Activated naive CD8-positive, alpha-beta T cell treated with anti-CD3 and anti-CD28 coated beads, Interleukin-2, amount 10 ng/mL, durations not matched to agents 7 days and 5 days (primary cell): Measurements from ENCODE around the gene DHX34. TPM values are rescaled to one million over a fixed set of nuclear protein-coding genes. Genes with fewer than 3 reads are reported as not detected.
"Not testable (repeated sequence)": the region's sequence is repeated elsewhere in the genome, so short reads cannot be mapped to it uniquely, and the experiment has no call there.

Source experiments
- ATAC-seq: fragments of 150-1000 bp; cut with Tn5 transposase; one replicate; pipeline ENCODE4 v1.10.0; 2021; ENCODE audit warnings: low read depth, moderate library complexity
- POLR2A ChIA-PET: fragments of 350-600 bp; sonication (Branson Sonifier 250); formaldehyde crosslinking; loops from one replicate; lab custom pipeline; 2021; ENCODE audit warnings: antibody characterized with exemption; lab: Charles Lee
- DNase-seq: peaks from one replicate; pipeline ENCODE4 v3.0.0; 2021
- H3K27ac Mint-ChIP-seq: one replicate; pipeline ENCODE4 v1.8.0; 2022; ENCODE audit warnings: mild to moderate bottlenecking, mixed read lengths
- H3K27me3 Mint-ChIP-seq: one replicate; pipeline ENCODE4 v1.8.0; 2022; ENCODE audit warnings: mild to moderate bottlenecking, moderate library complexity, mixed read lengths
- H3K36me3 Mint-ChIP-seq: one replicate; pipeline ENCODE4 v1.8.0; 2021; ENCODE audit warnings: mild to moderate bottlenecking, mixed read lengths
- H3K4me1 Mint-ChIP-seq: one replicate; pipeline ENCODE4 v1.8.0; 2021; ENCODE audit warnings: mixed read lengths
- H3K4me3 Mint-ChIP-seq: one replicate; pipeline ENCODE4 v1.8.0; 2022; ENCODE audit warnings: mild to moderate bottlenecking, moderate library complexity, mixed read lengths
- H3K9me3 Mint-ChIP-seq: one replicate; pipeline ENCODE4 v1.8.0; 2021; ENCODE audit warnings: mixed read lengths
- total RNA-seq, 2 experiments: library from RNA; stranded (reverse); gene quantifications; one replicate each; pipeline ENCODE4 v1.2.3, GENCODE V29; 2021

The DHX34 gene, protein sequence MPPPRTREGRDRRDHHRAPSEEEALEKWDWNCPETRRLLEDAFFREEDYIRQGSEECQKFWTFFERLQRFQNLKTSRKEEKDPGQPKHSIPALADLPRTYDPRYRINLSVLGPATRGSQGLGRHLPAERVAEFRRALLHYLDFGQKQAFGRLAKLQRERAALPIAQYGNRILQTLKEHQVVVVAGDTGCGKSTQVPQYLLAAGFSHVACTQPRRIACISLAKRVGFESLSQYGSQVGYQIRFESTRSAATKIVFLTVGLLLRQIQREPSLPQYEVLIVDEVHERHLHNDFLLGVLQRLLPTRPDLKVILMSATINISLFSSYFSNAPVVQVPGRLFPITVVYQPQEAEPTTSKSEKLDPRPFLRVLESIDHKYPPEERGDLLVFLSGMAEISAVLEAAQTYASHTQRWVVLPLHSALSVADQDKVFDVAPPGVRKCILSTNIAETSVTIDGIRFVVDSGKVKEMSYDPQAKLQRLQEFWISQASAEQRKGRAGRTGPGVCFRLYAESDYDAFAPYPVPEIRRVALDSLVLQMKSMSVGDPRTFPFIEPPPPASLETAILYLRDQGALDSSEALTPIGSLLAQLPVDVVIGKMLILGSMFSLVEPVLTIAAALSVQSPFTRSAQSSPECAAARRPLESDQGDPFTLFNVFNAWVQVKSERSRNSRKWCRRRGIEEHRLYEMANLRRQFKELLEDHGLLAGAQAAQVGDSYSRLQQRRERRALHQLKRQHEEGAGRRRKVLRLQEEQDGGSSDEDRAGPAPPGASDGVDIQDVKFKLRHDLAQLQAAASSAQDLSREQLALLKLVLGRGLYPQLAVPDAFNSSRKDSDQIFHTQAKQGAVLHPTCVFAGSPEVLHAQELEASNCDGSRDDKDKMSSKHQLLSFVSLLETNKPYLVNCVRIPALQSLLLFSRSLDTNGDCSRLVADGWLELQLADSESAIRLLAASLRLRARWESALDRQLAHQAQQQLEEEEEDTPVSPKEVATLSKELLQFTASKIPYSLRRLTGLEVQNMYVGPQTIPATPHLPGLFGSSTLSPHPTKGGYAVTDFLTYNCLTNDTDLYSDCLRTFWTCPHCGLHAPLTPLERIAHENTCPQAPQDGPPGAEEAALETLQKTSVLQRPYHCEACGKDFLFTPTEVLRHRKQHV
- total RNA-seq = 10 to 100 TPM; 13.3 to 15.3 TPM

DNA sequence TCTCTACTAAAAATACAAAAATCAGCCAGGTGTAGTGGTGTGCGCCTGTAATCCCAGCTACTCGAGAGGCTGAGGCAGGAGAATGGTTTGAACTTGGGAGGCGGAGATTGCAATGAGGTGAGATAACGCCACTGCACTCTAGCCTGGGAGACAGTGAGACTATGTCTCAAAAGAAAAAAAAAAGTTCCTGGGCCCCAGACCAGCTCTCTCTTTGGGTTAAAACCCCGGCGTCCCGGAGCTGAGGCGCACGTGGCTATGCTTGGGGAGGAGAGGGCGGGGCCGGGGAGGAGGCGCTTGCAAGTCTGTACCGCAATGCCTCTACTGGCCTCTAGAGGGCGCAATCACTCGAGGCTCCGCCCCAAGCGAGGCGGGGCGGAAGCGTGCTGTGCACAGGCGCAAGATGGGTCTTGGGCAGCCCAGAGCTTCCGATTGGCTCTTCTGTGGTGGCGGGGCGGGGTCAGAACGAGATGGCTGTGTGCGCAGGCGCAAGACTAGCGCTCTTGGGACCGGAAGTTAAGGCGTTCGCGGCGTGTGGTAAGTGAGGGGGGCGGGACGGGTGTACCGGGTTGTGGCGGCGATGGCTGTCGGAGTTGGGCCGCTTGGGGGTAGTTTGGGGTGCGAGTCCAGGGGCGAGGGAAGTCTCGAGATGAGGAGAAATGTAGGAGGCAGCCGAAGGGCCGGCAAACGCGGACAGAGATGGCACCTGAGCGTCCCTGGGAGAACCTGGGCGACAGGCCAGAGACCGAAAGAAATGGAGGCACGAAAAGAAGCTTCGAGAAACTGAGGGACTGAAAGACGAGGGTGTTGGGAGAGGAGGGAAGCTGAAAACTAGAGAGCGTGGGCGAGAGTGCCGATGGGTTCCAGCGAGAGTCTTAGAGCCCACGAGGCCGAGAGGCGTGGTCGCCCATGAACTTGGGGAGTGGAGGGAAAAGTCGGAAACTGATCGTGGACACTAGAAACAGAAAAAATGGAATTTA lies at the start of gene DHX34:
TSS of gene DHX34 (plus strand) at position 497 of the 977 bp plus-strand sequence. CDS start 3,716 bp downstream, outside the sequence.
- DNase-seq (peak; percentile 99), ATAC-seq (peak; percentile 99)
- Mint-ChIP-seq H3K27me3 (peaks cover 4% of the 10 kb centered on the region), H3K36me3 (peaks cover 9% of the 10 kb centered on the region), H3K4me1 (peaks cover 21% of the 10 kb centered on the region), H3K9me3 (no peaks in the 10 kb centered on the region), H3K27ac (peak within 1 kb of the TSS; percentile 91), H3K4me3 (peak within 1 kb of the TSS; percentile 98)
- POLR2A ChIA-PET = interaction anchor here (0.5 to 1.4 kb wide), 9 partner anchors 12 to 1069 kb away, joined by 3 to 7 read pairs (median 3); partner anchors contain the start of genes INAFM1 and KPTN

DNA sequence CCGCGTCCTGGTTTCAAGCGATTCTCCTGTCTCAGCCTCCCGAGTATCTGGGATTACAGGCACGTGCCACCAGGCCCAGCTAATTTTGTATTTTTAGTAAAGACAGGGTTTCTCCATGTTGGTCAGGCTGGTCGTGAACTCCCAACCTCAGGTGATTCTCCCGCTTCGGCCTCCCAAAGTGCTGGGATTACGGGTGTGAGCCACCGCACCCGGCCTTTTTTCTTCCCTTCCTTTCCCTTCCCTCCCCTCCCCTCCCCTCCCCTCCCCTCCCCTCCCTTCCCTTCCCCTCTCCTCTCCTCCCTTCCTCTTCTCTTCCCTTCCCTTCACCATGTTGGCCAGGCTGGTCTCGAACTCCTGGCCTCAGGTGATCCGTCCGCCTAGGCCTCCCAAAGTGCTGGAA lies 48.2 kb upstream of the DHX34 start:
- H3K9me3 Mint-ChIP-seq, H3K4me3 Mint-ChIP-seq, H3K27ac Mint-ChIP-seq, POLR2A ChIA-PET, H3K36me3 Mint-ChIP-seq, ATAC-seq, DNase-seq: not testable (repeated sequence)
- H3K4me1 Mint-ChIP-seq = peaks cover 19% of the 10 kb centered on the region
- H3K27me3 Mint-ChIP-seq = peaks cover 19% of the 10 kb centered on the region

DNA sequence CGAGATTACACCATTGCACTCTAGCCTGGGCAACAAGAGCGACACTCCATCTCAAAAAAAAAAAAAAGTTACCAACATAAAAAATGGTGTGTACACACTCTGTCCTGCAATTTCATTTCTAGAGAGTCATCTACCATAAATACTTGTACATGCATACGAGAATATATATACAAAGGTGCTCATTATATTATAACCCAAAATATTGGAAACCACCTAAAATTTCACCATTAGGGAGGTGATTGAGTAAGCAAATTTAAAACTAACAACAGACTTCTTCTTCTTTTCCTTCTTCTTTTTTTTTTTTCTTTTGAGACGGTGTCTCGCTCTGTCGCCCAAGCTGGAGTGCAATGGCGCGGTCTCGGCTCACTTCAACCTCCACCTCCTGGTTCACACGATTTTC lies 46.9 kb upstream of the DHX34 start:
- Mint-ChIP-seq H3K27me3 (peaks cover 30% of the 10 kb centered on the region), H3K9me3 (no peaks in the 10 kb centered on the region), H3K36me3 (no peaks in the 10 kb centered on the region), H3K27ac (no peak overlapping the region), H3K4me3 (no peak overlapping the region), H3K4me1 (peaks cover 16% of the 10 kb centered on the region)
- POLR2A ChIA-PET = no interaction called here
- DNase-seq = no peak
- ATAC-seq = no peak

DNA sequence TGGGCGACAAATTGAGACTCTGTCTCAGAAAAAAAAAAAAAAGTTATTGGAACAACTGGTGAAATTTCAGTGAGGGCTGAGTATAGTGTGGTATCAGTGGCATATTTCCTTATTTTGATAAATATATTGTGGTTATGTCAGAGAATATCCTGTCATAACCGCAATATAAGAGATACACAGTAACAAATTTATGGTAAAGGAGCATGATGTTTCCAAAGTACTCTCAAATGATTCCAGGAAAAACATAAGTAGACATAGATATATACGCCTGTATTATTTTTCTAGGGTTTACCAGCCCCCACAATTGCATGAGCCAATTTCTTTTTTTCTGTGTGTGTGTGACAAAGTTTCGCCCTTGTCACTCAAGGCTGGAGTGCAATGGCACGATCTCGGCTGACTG lies 45.1 kb upstream of the DHX34 start:
- POLR2A ChIA-PET = no interaction called here
- no peaks in the 10 kb centered on the region for H3K36me3 Mint-ChIP-seq
- H3K9me3 Mint-ChIP-seq = no peaks in the 10 kb centered on the region
- no peak overlapping the region for H3K4me3 Mint-ChIP-seq
- ATAC-seq (no peak), DNase-seq (no peak)
- peaks cover 16% of the 10 kb centered on the region for H3K4me1 Mint-ChIP-seq
- no peak overlapping the region for H3K27ac Mint-ChIP-seq
- peaks cover 30% of the 10 kb centered on the region for H3K27me3 Mint-ChIP-seq

DNA sequence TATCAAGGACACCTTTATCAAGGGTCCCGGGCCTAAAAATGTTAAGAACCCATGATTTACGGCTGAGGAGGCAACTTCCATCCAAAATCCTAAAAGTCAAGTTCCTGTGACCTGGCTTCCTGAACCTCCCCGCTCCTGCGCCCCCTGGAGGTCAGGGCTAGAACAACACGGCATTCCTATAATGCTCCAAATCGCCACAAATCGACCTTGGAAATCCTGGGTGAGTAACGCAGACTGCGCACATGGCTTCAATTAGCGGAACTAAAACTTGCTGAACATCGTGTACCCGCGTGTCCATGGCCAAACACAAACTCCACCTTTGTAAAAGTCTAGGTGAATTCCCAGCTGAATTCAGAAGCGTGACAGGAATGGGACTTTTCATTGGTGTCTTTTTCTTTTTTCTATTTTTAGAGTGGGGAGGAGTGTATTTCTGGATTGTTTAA lies 43.8 kb upstream of the DHX34 start:
- ATAC-seq (no peak), DNase-seq (peak; percentile 60)
- Mint-ChIP-seq H3K4me1 (peaks cover 11% of the 10 kb centered on the region), H3K27ac (no peak overlapping the region), H3K27me3 (peaks cover 36% of the 10 kb centered on the region), H3K9me3 (no peaks in the 10 kb centered on the region), H3K36me3 (no peaks in the 10 kb centered on the region), H3K4me3 (no peak overlapping the region)
- POLR2A ChIA-PET = no interaction called here

DNA sequence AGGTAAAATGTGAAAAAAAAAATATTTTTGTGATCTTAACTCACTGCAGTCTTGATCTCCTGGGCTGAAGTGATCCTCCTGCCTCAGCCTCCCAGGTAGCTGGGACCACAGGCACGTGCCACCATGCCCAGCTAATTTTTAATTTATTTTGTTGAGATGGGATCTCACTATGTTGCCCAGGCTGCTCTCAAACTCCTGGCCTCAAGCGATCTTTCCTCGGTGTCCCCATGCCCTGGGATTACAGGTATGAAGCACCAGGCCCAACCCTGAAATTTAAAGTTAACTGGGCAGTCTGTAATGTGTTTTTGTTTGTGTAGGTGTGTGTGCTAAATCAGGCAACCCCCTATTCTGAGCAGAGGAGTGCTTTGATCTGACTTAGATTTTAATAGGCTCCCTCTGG lies 42.8 kb upstream of the DHX34 start:
- Mint-ChIP-seq H3K9me3 (no peaks in the 10 kb centered on the region), H3K4me3 (no peak overlapping the region), H3K36me3 (no peaks in the 10 kb centered on the region), H3K4me1 (peaks cover 6% of the 10 kb centered on the region), H3K27me3 (peaks cover 36% of the 10 kb centered on the region), H3K27ac (no peak overlapping the region)
- POLR2A ChIA-PET = interaction anchor here (0.7 kb wide), 1 partner anchor 294 kb away, joined by 4 read pairs; no protein-coding TSS in a partner anchor
- ATAC-seq = no peak
- no peak for DNase-seq

DNA sequence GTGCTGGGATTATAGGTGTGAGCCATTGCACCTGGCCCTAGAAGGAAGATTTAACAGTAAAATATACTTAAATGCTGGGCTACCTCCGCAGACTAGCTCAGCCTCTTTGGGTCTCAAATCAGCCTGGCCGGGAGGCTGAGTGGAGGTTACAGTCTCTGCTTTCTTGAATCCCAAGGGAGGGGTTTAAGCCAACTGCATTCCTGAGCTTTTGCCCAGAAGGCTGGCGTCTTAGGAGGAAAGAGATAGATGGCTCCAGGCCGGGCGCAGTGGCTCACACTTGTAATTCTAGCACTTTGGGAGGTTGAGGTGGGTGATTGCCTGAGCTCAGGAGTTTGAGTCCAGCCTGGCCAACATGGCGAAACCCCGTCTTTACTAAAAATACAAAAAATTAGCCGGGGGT lies 40.1 kb upstream of the DHX34 start:
- H3K9me3 Mint-ChIP-seq = no peaks in the 10 kb centered on the region
- ATAC-seq (no peak), DNase-seq (no peak)
- no peak overlapping the region for H3K4me3 Mint-ChIP-seq
- H3K36me3 Mint-ChIP-seq = no peaks in the 10 kb centered on the region
- H3K4me1 Mint-ChIP-seq = peaks cover 6% of the 10 kb centered on the region
- POLR2A ChIA-PET = interaction anchor here (0.7 kb wide), 1 partner anchor 252 kb away, joined by 3 read pairs; no protein-coding TSS in a partner anchor
- no peak overlapping the region for H3K27ac Mint-ChIP-seq
- H3K27me3 Mint-ChIP-seq = peaks cover 34% of the 10 kb centered on the region

DNA sequence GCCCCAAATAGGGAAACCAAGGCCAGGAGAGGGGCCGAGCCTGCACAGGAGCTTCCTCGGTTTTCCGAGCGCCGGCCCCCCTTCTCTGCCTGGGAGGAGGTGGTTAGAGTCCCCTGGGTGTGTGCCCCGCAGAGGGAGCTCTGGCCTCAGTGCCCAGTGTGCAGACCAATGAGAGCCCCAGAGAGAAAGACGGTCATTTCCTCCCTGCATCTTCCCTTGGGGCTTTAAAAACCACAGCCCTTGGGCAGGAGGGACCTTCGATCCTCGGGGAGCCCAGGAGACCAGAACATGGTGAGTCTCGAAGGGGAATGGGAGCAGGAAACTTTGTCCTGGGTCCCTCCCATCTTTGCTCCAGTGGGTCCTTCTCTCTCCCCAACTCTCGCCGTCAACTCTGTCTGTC lies 39.5 kb upstream of the DHX34 start, which contains the start of gene C5AR1:
TSS of gene C5AR1 (plus strand) at position 254 of the 400 bp plus-strand sequence. CDS start at position 289, 35 bp downstream.
- Mint-ChIP-seq H3K36me3 (no peaks in the 10 kb centered on the region), H3K27ac (no peak within 1 kb of the TSS), H3K4me1 (peaks cover 6% of the 10 kb centered on the region), H3K27me3 (peaks cover 31% of the 10 kb centered on the region), H3K9me3 (no peaks in the 10 kb centered on the region), H3K4me3 (no peak within 1 kb of the TSS)
- ATAC-seq (no peak), DNase-seq (no peak)
- POLR2A ChIA-PET = interaction anchor here (0.7 kb wide), 1 partner anchor 251 kb away, joined by 3 read pairs; no protein-coding TSS in a partner anchor

DNA sequence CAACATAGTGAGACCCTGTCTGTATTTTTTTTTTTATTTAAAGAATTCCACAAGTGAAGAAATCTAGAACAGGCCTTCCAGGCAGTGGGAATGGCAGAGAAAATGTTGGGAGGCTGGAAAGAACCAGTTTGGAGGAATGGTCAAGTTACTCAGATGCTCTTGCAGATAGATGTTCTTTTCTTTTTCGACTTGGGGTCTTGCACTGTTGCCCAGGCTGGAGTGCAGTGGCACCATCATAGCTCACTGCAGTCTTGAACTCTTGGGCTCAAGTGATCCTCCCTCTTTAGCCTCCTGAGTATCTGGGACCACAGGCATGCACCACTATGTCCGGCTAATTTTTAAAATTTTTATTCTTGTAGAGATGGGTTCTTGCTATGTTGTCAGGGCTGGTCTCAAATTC lies 38.8 kb upstream of the DHX34 start:
- H3K9me3 Mint-ChIP-seq = no peaks in the 10 kb centered on the region
- no peak overlapping the region for H3K27ac Mint-ChIP-seq
- H3K4me3 Mint-ChIP-seq = no peak overlapping the region
- POLR2A ChIA-PET = no interaction called here
- ATAC-seq (no peak), DNase-seq (no peak)
- peaks cover 24% of the 10 kb centered on the region for H3K27me3 Mint-ChIP-seq
- peaks cover 2% of the 10 kb centered on the region for H3K4me1 Mint-ChIP-seq
- no peaks in the 10 kb centered on the region for H3K36me3 Mint-ChIP-seq

DNA sequence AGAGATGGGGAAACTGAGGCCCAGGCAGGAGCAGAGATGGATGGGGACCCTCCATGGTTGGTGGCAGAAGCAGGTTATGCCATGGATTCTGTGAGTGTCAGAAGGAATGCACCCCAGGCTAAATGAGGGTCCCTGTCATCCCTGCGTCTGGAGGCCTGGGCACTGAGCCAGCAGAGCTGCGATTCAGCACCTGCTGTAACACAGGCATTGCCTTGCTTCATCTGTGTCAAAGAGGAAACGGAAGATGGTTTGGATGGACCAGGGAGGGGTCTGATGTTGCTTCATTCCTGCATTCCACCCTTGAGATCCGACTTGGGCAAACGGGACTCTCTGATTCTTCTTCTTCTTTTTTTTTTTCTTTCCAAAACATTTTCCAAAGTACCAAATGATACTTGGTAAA lies 38.3 kb upstream of the DHX34 start:
- no peak for DNase-seq
- POLR2A ChIA-PET = no interaction called here

DNA sequence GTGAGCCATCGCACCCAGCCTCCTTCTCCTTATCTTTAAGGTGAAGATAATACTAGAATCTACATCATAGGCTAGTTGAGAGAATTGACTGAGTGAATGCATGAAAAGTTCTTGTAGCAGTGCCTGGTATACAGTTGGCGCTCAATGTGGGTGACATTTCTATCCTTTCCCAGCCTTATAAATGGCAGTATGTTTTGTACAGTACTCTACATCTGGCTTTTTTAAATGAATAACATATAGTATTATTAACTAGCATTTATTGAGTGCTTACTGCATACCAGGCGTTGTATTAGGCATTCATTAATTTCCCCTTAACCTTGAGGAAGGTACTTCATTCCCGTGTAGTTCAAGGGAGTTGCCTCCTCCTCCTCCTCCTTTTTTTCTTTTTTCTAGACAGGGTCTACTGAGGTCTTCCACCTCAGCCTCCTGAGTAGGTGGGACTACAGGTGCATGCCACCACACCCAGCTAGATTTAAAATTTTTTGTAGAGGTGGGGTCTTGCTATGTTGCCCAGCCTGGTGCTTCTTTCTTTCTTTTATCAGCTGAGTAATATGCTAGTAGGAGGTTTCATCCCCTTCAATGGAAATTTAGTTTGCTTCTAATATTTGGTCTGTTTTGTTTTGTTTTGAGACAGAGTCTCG lies 36.6 kb upstream of the DHX34 start:
- Mint-ChIP-seq H3K9me3 (no peaks in the 10 kb centered on the region), H3K4me3 (no peak overlapping the region), H3K36me3 (no peaks in the 10 kb centered on the region), H3K4me1 (no peaks in the 10 kb centered on the region), H3K27ac (no peak overlapping the region), H3K27me3 (peaks cover 9% of the 10 kb centered on the region)
- DNase-seq (no peak), ATAC-seq (no peak)
- POLR2A ChIA-PET = no interaction called here

More for the DNA sequence above, 38.3 kb upstream of the DHX34 start:
- H3K27me3 Mint-ChIP-seq = peaks cover 21% of the 10 kb centered on the region
- H3K27ac Mint-ChIP-seq = no peak overlapping the region
- H3K36me3 Mint-ChIP-seq = no peaks in the 10 kb centered on the region
- no peak for ATAC-seq
- H3K4me3 Mint-ChIP-seq = no peak overlapping the region
- H3K4me1 Mint-ChIP-seq = no peaks in the 10 kb centered on the region
- H3K9me3 Mint-ChIP-seq = no peaks in the 10 kb centered on the region
